Testis (tissue), 3 donors: ENCODE results near the gene NFIX. TPM values are rescaled to one million over a fixed set of nuclear protein-coding genes. Genes with fewer than 3 reads are reported as not detected.
"Not testable (repeated sequence)": the region's sequence is repeated elsewhere in the genome, so short reads cannot be mapped to it uniquely, and the experiment has no call there.

Source experiments
- DNase-seq: peaks from one replicate; pipeline ENCODE4 v3.0.0-alpha.2; 2019
- H3K27ac ChIP-seq, 2 donors: fragments of 200-600 bp; sonication (generic); one replicate each; pipeline ENCODE4 v1.5.1; 2019
- H3K27me3 ChIP-seq: fragments of 200-600 bp; sonication (generic); one replicate; pipeline ENCODE4 v1.5.1; 2019
- H3K36me3 ChIP-seq: fragments of 200-600 bp; sonication (generic); one replicate; pipeline ENCODE4 v1.5.1; 2017; ENCODE audit warnings: low read depth; ENCODE audit errors: missing control alignments
- H3K4me1 ChIP-seq: fragments of 200-600 bp; sonication (generic); one replicate; pipeline ENCODE4 v1.5.1; 2019
- H3K4me3 ChIP-seq, 2 donors: fragments of 200-600 bp; sonication (generic); one replicate each; pipeline ENCODE4 v1.5.1; 2017 to 2019
- H3K9me3 ChIP-seq: fragments of 200-600 bp; sonication (generic); one replicate; pipeline ENCODE4 v1.5.1; 2017
- CTCF ChIP-seq, 3 experiments: fragments of 450-650 bp in 2 of 3; fragments of 200-600 bp in 1 of 3; sonication (generic) in 1 of 3; IDR thresholded peaks; one replicate each; pipeline ENCODE4 v1.5.1; 2016 to 2019; ENCODE audit warnings: antibody characterized with exemption in 3 of 3, mild to moderate bottlenecking in 2 of 3, moderate library complexity in 1 of 3
- POLR2A ChIP-seq: fragments of 450-650 bp; IDR thresholded peaks from one replicate; pipeline ENCODE4 v1.6.1; 2017; ENCODE audit warnings: antibody characterized with exemption, mild to moderate bottlenecking, moderate library complexity
- WGBS, 2 donors: methylation state at CpG; one replicate each; pipeline ENCODE4 v1.1.5; 2018; 5-methylcytosine and 5-hydroxymethylcytosine counted together
- intact Hi-C: fragments of 100-400 bp; cut with DNase I; formaldehyde crosslinking; loops from one replicate; pipeline ENCODE4 v1.15.1; 2023; ENCODE audit warnings: low total_unique reads
- polyA plus RNA-seq: library from polyadenylated mRNA; stranded (reverse); fragments of 350-450 nt; fragmentation: Illumina TruSeq; extraction: RNeasy Lipid Tissue Mini Kit (QIAGEN cat#74804); gene quantifications from one replicate; pipeline ENCODE4 v1.2.3, GENCODE V29; 2014; ENCODE audit warnings: low read depth, low replicate concordance; ENCODE audit not compliant: insufficient read depth
- total RNA-seq, 2 donors: library from RNA; depleted of rRNA; stranded (reverse); fragments of >200 nt; gene quantifications; one replicate each; pipeline ENCODE4 v1.2.3, GENCODE V29; 2016

NFIX gene
- total and polyA plus RNA-seq, 3 donors from 2014 or later: 47.4 to 62.4 (median 51.7) TPM

- 90 to 98% methylated on average over 10 to 16 of the region's 16 CpGs for WGBS, 2 donors
- no peak overlapping the region for H3K4me3 ChIP-seq
- no peaks in the 10 kb centered on the region for H3K27me3 ChIP-seq
- no peak for DNase-seq
- H3K9me3 ChIP-seq: no peaks in the 10 kb centered on the region
- H3K36me3 ChIP-seq: no peaks in the 10 kb centered on the region
- intact Hi-C loops: no loop called here
- H3K4me1 ChIP-seq: peaks cover 5% of the 10 kb centered on the region
- H3K27ac ChIP-seq: no peak overlapping the region
- TF ChIP-seq POLR2A (no peak), CTCF (IDR thresholded peaks at IDR 0.05) (no peak)
Measured at GRCh38 chr19:12973236-12973635, 22.0 kb upstream of the NFIX start.

- Histone ChIP-seq H3K9me3 (no peaks in the 10 kb centered on the region), H3K27ac (no peak overlapping the region), H3K27me3 (no peaks in the 10 kb centered on the region), H3K4me3 (no peak overlapping the region), H3K4me1 (peaks cover 3% of the 10 kb centered on the region), H3K36me3 (no peaks in the 10 kb centered on the region)
- no peak for DNase-seq
- 57 to 62% methylated on average over 5 to 19 of the region's 19 CpGs for WGBS, 2 donors
- no peak for TF ChIP-seq CTCF (IDR thresholded peaks at IDR 0.05)
- no peak for TF ChIP-seq POLR2A
- intact Hi-C loops: no loop called here
Measured at GRCh38 chr19:12974301-12975220, 20.7 kb upstream of the NFIX start.

DNA sequence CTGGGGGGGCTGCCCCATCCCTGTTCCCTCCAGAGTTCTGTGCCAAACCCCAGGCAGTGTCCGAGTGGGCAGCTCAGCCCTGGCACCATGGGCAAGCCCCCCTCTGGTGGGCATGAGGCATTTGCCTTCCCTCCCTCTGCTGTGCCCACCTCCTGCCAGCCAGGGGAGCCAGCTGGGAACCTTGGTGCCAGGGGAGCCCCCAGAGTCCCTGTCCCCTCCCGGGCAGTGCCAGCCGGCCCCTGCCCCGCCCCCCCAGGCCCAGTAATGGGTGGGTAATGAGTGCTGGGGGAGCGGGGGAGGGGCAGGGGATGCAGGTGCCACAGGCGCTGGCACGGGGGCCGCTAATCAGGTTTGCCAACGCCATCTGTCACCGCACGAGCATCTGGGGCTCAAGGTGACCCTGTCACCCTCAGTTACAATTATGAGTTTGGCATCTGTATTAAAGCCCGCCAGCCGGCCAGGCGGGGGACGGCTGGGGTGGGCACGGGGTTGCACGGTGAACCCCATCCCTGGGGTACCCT, 20.0 kb upstream of the NFIX start:
- Histone ChIP-seq H3K27me3 (no peaks in the 10 kb centered on the region), H3K27ac (no peak overlapping the region), H3K4me1 (no peaks in the 10 kb centered on the region), H3K9me3 (no peaks in the 10 kb centered on the region), H3K36me3 (no peaks in the 10 kb centered on the region), H3K4me3 (no peak overlapping the region)
- intact Hi-C loops: no loop called here
- DNase-seq: no peak
- WGBS, 2 donors: 60 to 68% methylated on average over 1 to 17 of the region's 17 CpGs
- TF ChIP-seq POLR2A (no peak), CTCF (IDR thresholded peaks at IDR 0.05) (no peak)

GRCh38 chr19:12976109-12976508, 19.2 kb upstream of the NFIX start:
- 84 to 90% methylated on average over 7 of the region's 7 CpGs for WGBS, 2 donors
- H3K9me3 ChIP-seq, H3K27me3 ChIP-seq, DNase-seq, H3K4me1 ChIP-seq, intact Hi-C loops, H3K4me3 ChIP-seq, H3K27ac ChIP-seq, H3K36me3 ChIP-seq: not testable (repeated sequence)

- Histone ChIP-seq H3K27ac (no peak overlapping the region), H3K9me3 (no peaks in the 10 kb centered on the region), H3K4me1 (no peaks in the 10 kb centered on the region), H3K4me3 (no peak overlapping the region), H3K27me3 (no peaks in the 10 kb centered on the region), H3K36me3 (no peaks in the 10 kb centered on the region)
- 89 to 95% methylated on average over 3 of the region's 3 CpGs for WGBS, 2 donors
- intact Hi-C loops: loop anchor here (5.0 kb wide), 1 partner anchor 82 kb away; no protein-coding TSS in a partner anchor
- DNase-seq: no peak
- no peak for TF ChIP-seq CTCF (IDR thresholded peaks at IDR 0.05)
- no peak for TF ChIP-seq POLR2A
Measured at GRCh38 chr19:12979974-12980373, 15.3 kb upstream of the NFIX start.
